K562 (cell line): Measurements from ENCODE around the gene ERN1. TPM values are rescaled to one million over a fixed set of nuclear protein-coding genes. Genes with fewer than 3 reads are reported as not detected.

Experiments
- GTF2E2 ChIP-seq: fragments of 200-800 bp; sonication (Bioruptor generic); IDR thresholded peaks from 2 replicates; pipeline ENCODE4 v1.6.1; 2016; ENCODE audit warnings: missing genetic modification characterization, missing compliant biosample characterization
- HSF4 ChIP-seq: fragments of 250-450 bp; sonication (Bioruptor Pico); IDR thresholded peaks from 2 replicates; pipeline ENCODE4 v2.1.2; 2022; ENCODE audit warnings: mild to moderate bottlenecking, moderate library complexity, borderline replicate concordance
- MCM5 ChIP-seq: fragments of 450-650 bp; IDR thresholded peaks from 2 replicates; pipeline ENCODE4 v1.6.1; 2016; ENCODE audit warnings: low read depth
- MEIS2 ChIP-seq: fragments of 450-650 bp; IDR thresholded peaks from 2 replicates; pipeline ENCODE4 v1.6.1; 2014; ENCODE audit warnings: mild to moderate bottlenecking; ENCODE audit not compliant: partially characterized antibody
- MIER1 ChIP-seq: fragments of 450-650 bp; IDR thresholded peaks from 2 replicates; pipeline ENCODE4 v1.6.1; 2016; ENCODE audit warnings: antibody characterized with exemption, mild to moderate bottlenecking, low read depth
- SPI1 ChIP-seq: IDR thresholded peaks from 2 replicates; pipeline ENCODE4 v1.6.1; 2011; ENCODE audit warnings: low read depth, low read length, control low read depth, borderline replicate concordance
- ZNF384 ChIP-seq: IDR thresholded peaks from 2 replicates; pipeline ENCODE4 v1.6.1; 2012; ENCODE audit warnings: low read depth, low read length, improper control_type of control experiment
- polyA plus RNA-seq, 8 experiments: library from polyadenylated mRNA; depleted of rRNA in 4 of 8; stranded (reverse) in 5 of 8; unstranded in 3 of 8; fragments of >200 nt; fragmentation: Nextera tagmentation in 2 of 8; fragmentation: Illumina TruSeq in 1 of 8; extraction: Ambion mirVana in 2 of 8; extraction: Trizol in 1 of 8; gene quantifications; 2 replicates each; pipeline versions ENCODE4 v1.2.1 to v1.2.3, GENCODE V29; 2011 to 2014; ENCODE audit warnings: inconsistent platforms in 1 of 8, missing spikeins in 1 of 8
- total RNA-seq, 7 experiments: library from RNA; depleted of rRNA in 6 of 7; stranded (reverse); fragments of >200 nt in 6 of 7; fragmentation: Illumina TruSeq in 2 of 7; extraction: Trizol in 2 of 7; gene quantifications; 2 replicates each; pipeline versions ENCODE4 v1.2.1 to v1.2.3, GENCODE V29; 2011 to 2021; ENCODE audit warnings: low replicate concordance in 1 of 7
- TF ChIP-seq, protein P1 (sequence below): fragments of 250-450 bp; sonication (Bioruptor Pico); IDR thresholded peaks from 2 replicates; pipeline ENCODE4 v1.4.0; 2020; ENCODE audit warnings: mild to moderate bottlenecking
- TF ChIP-seq, protein P2 (sequence below): fragments of 450-650 bp; IDR thresholded peaks from 2 replicates; pipeline ENCODE4 v1.6.1; 2016; ENCODE audit warnings: low read depth, mild to moderate bottlenecking, moderate library complexity
- TF ChIP-seq, protein P3 (sequence below): IDR thresholded peaks from 3 replicates; pipeline ENCODE4 v1.6.1; 2011; ENCODE audit warnings: borderline replicate concordance, mild to moderate bottlenecking, moderate library complexity; ENCODE audit not compliant: insufficient read length; ENCODE audit errors: extremely low read depth
- TF ChIP-seq, protein P4 (sequence below): sonication (generic); formaldehyde crosslinking; IDR thresholded peaks from 2 replicates; pipeline ENCODE4 v1.9.0; 2022; ENCODE audit warnings: mild to moderate bottlenecking, missing genetic modification reagents
- TF ChIP-seq, protein P5 (sequence below): sonication (generic); formaldehyde crosslinking; IDR thresholded peaks from 2 replicates; pipeline ENCODE4 v1.8.0; 2023; ENCODE audit warnings: missing genetic modification reagents, mild to moderate bottlenecking, borderline replicate concordance

ERN1 gene
- total and polyA plus RNA-seq, 9 of the 15 experiments (the other 6 are each of a cell fraction or from before 2014, with no cell fraction given): 2.1 to 22.5 (median 7.3) TPM

DNA sequence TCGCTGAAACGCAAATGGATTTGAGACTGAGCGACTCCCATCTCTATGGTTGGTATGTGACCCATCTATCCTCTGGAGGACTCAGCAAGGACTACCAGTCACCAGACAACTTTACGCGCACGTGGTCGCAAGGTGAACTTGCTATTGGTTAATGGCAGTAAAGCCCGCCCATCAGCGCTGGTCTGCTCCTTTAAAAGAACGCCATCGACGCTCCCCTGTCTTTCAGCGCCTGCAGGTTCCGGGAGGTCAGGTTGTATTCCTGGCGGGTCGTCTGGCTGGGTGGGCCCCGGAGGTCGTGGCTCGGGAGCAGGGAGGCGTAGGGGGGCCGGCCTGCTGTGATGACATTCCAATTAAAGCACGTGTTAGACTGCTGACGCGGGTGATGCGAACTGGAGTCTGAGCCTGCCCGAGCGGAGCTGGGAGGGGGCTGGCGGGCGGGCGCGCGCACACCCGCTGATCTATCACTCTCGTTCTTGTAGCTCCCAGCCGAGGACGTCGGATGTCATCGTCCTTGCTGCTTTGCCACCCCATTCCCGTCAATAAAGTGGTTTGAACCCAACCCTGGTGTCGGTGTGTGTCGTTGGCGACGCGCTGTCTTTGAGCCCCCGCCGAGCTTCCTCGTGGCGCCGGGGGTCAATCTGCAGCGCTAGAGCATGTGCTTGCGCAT is 15.9 kb upstream of the ERN1 start (continued):
- TF ChIP-seq, protein P1, sequence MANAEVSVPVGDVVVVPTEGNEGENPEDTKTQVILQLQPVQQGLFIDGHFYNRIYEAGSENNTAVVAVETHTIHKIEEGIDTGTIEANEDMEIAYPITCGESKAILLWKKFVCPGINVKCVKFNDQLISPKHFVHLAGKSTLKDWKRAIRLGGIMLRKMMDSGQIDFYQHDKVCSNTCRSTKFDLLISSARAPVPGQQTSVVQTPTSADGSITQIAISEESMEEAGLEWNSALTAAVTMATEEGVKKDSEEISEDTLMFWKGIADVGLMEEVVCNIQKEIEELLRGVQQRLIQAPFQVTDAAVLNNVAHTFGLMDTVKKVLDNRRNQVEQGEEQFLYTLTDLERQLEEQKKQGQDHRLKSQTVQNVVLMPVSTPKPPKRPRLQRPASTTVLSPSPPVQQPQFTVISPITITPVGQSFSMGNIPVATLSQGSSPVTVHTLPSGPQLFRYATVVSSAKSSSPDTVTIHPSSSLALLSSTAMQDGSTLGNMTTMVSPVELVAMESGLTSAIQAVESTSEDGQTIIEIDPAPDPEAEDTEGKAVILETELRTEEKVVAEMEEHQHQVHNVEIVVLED: no peak
- TF ChIP-seq SPI1 (no peak), MIER1 (no peak), ZNF384 (no peak), HSF4 (CRISPR knock-in tag) (no peak), MEIS2 (peak; percentile 96), GTF2E2 (peak; percentile 95), MCM5 (no peak)
- TF ChIP-seq, protein P2, sequence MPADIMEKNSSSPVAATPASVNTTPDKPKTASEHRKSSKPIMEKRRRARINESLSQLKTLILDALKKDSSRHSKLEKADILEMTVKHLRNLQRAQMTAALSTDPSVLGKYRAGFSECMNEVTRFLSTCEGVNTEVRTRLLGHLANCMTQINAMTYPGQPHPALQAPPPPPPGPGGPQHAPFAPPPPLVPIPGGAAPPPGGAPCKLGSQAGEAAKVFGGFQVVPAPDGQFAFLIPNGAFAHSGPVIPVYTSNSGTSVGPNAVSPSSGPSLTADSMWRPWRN: no peak
- TF ChIP-seq, protein P3, sequence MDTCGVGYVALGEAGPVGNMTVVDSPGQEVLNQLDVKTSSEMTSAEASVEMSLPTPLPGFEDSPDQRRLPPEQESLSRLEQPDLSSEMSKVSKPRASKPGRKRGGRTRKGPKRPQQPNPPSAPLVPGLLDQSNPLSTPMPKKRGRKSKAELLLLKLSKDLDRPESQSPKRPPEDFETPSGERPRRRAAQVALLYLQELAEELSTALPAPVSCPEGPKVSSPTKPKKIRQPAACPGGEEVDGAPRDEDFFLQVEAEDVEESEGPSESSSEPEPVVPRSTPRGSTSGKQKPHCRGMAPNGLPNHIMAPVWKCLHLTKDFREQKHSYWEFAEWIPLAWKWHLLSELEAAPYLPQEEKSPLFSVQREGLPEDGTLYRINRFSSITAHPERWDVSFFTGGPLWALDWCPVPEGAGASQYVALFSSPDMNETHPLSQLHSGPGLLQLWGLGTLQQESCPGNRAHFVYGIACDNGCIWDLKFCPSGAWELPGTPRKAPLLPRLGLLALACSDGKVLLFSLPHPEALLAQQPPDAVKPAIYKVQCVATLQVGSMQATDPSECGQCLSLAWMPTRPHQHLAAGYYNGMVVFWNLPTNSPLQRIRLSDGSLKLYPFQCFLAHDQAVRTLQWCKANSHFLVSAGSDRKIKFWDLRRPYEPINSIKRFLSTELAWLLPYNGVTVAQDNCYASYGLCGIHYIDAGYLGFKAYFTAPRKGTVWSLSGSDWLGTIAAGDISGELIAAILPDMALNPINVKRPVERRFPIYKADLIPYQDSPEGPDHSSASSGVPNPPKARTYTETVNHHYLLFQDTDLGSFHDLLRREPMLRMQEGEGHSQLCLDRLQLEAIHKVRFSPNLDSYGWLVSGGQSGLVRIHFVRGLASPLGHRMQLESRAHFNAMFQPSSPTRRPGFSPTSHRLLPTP: no peak
- TF ChIP-seq, protein P4, sequence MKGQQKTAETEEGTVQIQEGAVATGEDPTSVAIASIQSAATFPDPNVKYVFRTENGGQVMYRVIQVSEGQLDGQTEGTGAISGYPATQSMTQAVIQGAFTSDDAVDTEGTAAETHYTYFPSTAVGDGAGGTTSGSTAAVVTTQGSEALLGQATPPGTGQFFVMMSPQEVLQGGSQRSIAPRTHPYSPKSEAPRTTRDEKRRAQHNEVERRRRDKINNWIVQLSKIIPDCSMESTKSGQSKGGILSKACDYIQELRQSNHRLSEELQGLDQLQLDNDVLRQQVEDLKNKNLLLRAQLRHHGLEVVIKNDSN (CRISPR knock-in tag): peak; percentile 100
- TF ChIP-seq, protein P5, sequence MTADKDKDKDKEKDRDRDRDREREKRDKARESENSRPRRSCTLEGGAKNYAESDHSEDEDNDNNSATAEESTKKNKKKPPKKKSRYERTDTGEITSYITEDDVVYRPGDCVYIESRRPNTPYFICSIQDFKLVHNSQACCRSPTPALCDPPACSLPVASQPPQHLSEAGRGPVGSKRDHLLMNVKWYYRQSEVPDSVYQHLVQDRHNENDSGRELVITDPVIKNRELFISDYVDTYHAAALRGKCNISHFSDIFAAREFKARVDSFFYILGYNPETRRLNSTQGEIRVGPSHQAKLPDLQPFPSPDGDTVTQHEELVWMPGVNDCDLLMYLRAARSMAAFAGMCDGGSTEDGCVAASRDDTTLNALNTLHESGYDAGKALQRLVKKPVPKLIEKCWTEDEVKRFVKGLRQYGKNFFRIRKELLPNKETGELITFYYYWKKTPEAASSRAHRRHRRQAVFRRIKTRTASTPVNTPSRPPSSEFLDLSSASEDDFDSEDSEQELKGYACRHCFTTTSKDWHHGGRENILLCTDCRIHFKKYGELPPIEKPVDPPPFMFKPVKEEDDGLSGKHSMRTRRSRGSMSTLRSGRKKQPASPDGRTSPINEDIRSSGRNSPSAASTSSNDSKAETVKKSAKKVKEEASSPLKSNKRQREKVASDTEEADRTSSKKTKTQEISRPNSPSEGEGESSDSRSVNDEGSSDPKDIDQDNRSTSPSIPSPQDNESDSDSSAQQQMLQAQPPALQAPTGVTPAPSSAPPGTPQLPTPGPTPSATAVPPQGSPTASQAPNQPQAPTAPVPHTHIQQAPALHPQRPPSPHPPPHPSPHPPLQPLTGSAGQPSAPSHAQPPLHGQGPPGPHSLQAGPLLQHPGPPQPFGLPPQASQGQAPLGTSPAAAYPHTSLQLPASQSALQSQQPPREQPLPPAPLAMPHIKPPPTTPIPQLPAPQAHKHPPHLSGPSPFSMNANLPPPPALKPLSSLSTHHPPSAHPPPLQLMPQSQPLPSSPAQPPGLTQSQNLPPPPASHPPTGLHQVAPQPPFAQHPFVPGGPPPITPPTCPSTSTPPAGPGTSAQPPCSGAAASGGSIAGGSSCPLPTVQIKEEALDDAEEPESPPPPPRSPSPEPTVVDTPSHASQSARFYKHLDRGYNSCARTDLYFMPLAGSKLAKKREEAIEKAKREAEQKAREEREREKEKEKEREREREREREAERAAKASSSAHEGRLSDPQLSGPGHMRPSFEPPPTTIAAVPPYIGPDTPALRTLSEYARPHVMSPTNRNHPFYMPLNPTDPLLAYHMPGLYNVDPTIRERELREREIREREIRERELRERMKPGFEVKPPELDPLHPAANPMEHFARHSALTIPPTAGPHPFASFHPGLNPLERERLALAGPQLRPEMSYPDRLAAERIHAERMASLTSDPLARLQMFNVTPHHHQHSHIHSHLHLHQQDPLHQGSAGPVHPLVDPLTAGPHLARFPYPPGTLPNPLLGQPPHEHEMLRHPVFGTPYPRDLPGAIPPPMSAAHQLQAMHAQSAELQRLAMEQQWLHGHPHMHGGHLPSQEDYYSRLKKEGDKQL (CRISPR knock-in tag): no peak
